Loucy (cell line): ENCODE results near the gene SMCHD1.

Experiments
- H2AFZ ChIP-seq: fragments of 200-600 bp; sonication (generic); 2 replicates; pipeline ENCODE4 v1.6.0; 2016; ENCODE audit warnings: antibody characterized with exemption, mild to moderate bottlenecking, low read length, moderate library complexity
- H3F3A ChIP-seq: fragments of 200-600 bp; 2 replicates; pipeline ENCODE4 v1.6.0; 2016; ENCODE audit warnings: antibody characterized with exemption, low read depth, mild to moderate bottlenecking
- H3K27me3 ChIP-seq: fragments of 200-600 bp; sonication (generic); 2 replicates; pipeline ENCODE4 v1.6.1; 2014; ENCODE audit warnings: low read length, mild to moderate bottlenecking; ENCODE audit not compliant: insufficient read depth, poor library complexity, severe bottlenecking
- H3K36me3 ChIP-seq: fragments of 200-600 bp; sonication (generic); 2 replicates; pipeline ENCODE4 v1.6.1; 2016; ENCODE audit warnings: low read length; ENCODE audit not compliant: insufficient read depth
- H3K4me1 ChIP-seq: fragments of 200-600 bp; sonication (generic); 2 replicates; pipeline ENCODE4 v1.5.1; 2014; ENCODE audit warnings: low read length, mild to moderate bottlenecking; ENCODE audit not compliant: insufficient read depth, poor library complexity, severe bottlenecking
- H3K4me2 ChIP-seq: fragments of 200-600 bp; sonication (generic); 2 replicates; pipeline ENCODE4 v1.6.0; 2014; ENCODE audit warnings: antibody characterized with exemption, low read length, low read depth, mild to moderate bottlenecking; ENCODE audit not compliant: poor library complexity, severe bottlenecking
- H3K4me3 ChIP-seq: fragments of 200-600 bp; sonication (generic); 2 replicates; pipeline ENCODE4 v1.5.1; 2014; ENCODE audit warnings: low read length, mild to moderate bottlenecking, mixed read lengths; ENCODE audit not compliant: poor library complexity, severe bottlenecking
- H3K79me2 ChIP-seq: fragments of 200-600 bp; sonication (generic); 2 replicates; pipeline ENCODE4 v1.6.1; 2014; ENCODE audit warnings: low read length; ENCODE audit not compliant: insufficient read depth
- H3K9ac ChIP-seq: fragments of 200-600 bp; sonication (generic); 2 replicates; pipeline ENCODE4 v1.6.0; 2014; ENCODE audit warnings: mild to moderate bottlenecking, low read depth, low read length, moderate library complexity; ENCODE audit not compliant: poor library complexity, severe bottlenecking
- H3K9me2 ChIP-seq: fragments of 200-600 bp; sonication (generic); replicated peaks from 2 replicates; pipeline ENCODE4 v1.6.1; 2016; ENCODE audit warnings: low read depth, low read length, mixed read lengths
- H3K9me3 ChIP-seq: fragments of 200-600 bp; sonication (generic); 2 replicates; pipeline ENCODE4 v1.6.1; 2014; ENCODE audit warnings: mild to moderate bottlenecking, antibody characterized with exemption, low read length, low read depth; ENCODE audit not compliant: insufficient read depth
- H4K20me1 ChIP-seq: fragments of 200-600 bp; sonication (generic); 2 replicates; pipeline ENCODE4 v1.6.0; 2014; ENCODE audit warnings: antibody characterized with exemption, low read length, mild to moderate bottlenecking; ENCODE audit not compliant: insufficient read depth, poor library complexity, severe bottlenecking
- EZH2phosphoT487 ChIP-seq: fragments of 200-600 bp; IDR thresholded peaks from 2 replicates; pipeline ENCODE4 v1.6.1; 2018; ENCODE audit warnings: antibody characterized with exemption, mild to moderate bottlenecking, moderate library complexity, borderline replicate concordance
- TF ChIP-seq, protein P1 (sequence below): fragments of 200-600 bp; sonication (generic); conservative IDR thresholded peaks from 2 replicates; pipeline ENCODE4 v1.5.1; 2014; ENCODE audit warnings: mild to moderate bottlenecking, antibody characterized with exemption, low read length

SMCHD1 gene

DNA sequence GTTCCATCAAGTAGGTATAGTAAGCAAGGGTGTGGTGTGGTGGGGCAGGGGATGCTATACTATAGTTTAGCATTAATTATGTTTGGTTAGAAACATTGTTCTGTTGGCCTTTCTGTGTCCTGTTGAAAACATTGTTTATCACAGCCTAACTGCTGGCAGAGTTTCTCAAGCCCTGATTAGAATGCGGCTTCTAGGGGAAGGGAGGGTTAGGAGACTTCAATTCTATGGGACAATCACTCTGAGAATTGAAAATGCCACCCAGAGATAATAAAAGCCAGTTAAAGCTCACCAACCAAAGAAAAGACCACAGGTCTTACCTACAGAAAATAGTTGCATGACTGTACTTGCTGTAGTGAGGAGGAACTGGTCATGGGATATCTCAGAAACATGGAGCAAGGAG, 19.9 kb upstream of the SMCHD1 start:
- H3K4me1 ChIP-seq = peaks cover 21% of the 10 kb centered on the region
- no peaks in the 10 kb centered on the region for H3K27me3 ChIP-seq
- no peaks in the 10 kb centered on the region for H3K36me3 ChIP-seq
- H3K9me2 ChIP-seq = no peaks in the 10 kb centered on the region
- H3K4me3 ChIP-seq = no peak overlapping the region
- TF ChIP-seq, protein P1, sequence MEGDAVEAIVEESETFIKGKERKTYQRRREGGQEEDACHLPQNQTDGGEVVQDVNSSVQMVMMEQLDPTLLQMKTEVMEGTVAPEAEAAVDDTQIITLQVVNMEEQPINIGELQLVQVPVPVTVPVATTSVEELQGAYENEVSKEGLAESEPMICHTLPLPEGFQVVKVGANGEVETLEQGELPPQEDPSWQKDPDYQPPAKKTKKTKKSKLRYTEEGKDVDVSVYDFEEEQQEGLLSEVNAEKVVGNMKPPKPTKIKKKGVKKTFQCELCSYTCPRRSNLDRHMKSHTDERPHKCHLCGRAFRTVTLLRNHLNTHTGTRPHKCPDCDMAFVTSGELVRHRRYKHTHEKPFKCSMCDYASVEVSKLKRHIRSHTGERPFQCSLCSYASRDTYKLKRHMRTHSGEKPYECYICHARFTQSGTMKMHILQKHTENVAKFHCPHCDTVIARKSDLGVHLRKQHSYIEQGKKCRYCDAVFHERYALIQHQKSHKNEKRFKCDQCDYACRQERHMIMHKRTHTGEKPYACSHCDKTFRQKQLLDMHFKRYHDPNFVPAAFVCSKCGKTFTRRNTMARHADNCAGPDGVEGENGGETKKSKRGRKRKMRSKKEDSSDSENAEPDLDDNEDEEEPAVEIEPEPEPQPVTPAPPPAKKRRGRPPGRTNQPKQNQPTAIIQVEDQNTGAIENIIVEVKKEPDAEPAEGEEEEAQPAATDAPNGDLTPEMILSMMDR = no peak
- no peak for TF ChIP-seq EZH2phosphoT487
- H3K9ac ChIP-seq = no peak overlapping the region
- 0 out of 2 replicates have a peak, but pooled peaks cover 3% of the 10 kb centered on the region for H3K9me3 ChIP-seq
- H2AFZ ChIP-seq = peak overlapping the region; percentile 71; the same call in 1 of the 2 replicates
- no peak overlapping the region for H3K4me2 ChIP-seq
- H4K20me1 ChIP-seq = no peaks in the 10 kb centered on the region
- peaks cover 2% of the 10 kb centered on the region; the same call in 1 of the 2 replicates for H3F3A ChIP-seq
- H3K79me2 ChIP-seq = no peaks in the 10 kb centered on the region

DNA sequence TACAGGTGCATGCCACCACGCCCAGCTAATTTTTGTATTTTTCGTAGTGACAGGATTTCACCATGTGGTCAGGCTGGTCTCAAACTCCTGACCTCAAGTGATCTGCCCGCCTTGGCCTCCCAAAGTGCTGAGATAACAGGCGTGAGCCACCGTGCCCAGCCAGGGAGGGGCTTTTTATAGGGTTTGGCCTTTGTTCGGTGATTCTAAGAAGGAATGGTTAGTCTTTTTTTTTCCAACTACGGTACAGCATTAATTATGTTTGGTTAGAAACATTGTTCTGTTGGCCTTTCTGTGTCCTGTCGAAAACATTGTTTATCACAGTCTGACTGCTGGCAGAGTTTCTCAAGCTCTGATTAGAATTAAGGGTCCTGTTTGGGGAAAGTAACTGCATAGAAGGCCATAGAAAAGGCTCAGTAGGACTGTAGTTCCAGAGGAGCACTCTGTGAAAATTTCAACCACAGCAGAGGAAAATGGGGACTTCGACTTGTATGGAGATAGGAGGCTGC, 19.3 kb upstream of the SMCHD1 start:
- Histone ChIP-seq H3K9ac (peak overlapping the region; percentile 54), H3K4me1 (peaks cover 21% of the 10 kb centered on the region), H3K4me2 (peak overlapping the region; percentile 82), H3K79me2 (no peaks in the 10 kb centered on the region), H3F3A (peaks cover 2% of the 10 kb centered on the region; the same call in 1 of the 2 replicates), H3K9me3 (0 out of 2 replicates have a peak, but pooled peaks cover 3% of the 10 kb centered on the region), H3K36me3 (no peaks in the 10 kb centered on the region), H4K20me1 (no peaks in the 10 kb centered on the region), H3K9me2 (no peaks in the 10 kb centered on the region), H3K27me3 (no peaks in the 10 kb centered on the region), H2AFZ (peak overlapping the region; percentile 71), H3K4me3 (peak overlapping the region; percentile 65)
- TF ChIP-seq EZH2phosphoT487 = no peak
- TF ChIP-seq, protein P1 = no peak

DNA sequence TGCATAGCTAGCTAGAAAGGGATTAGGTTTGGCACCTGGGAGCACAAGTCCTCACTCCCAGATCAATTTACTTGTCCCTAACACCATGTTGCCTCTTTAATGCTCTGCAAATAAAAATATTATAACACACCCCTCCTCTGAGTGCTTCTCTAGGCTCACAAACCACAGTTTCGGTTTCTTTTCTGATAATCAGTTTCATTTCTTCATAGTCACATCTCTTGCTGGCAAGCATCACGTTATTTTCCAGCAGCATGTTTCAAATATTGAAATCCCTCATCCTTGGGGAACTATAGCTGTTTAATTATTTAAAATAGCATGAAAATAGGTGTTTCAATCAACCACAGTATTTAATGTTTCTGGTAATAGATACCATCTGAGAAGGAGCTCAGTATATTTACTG, 13.9 kb upstream of the SMCHD1 start:
- Histone ChIP-seq H3K9me2 (no peaks in the 10 kb centered on the region), H2AFZ (peak overlapping the region; percentile 57; the same call in 1 of the 2 replicates), H3K79me2 (no peaks in the 10 kb centered on the region), H3K4me1 (peaks cover 17% of the 10 kb centered on the region), H4K20me1 (no peaks in the 10 kb centered on the region), H3K4me3 (peak overlapping the region; percentile 43), H3K9me3 (no peaks in the 10 kb centered on the region), H3K9ac (peak overlapping the region; percentile 27), H3K36me3 (no peaks in the 10 kb centered on the region), H3K27me3 (no peaks in the 10 kb centered on the region), H3F3A (no peaks in the 10 kb centered on the region; the same call in 1 of the 2 replicates), H3K4me2 (peak overlapping the region; percentile 50)
- TF ChIP-seq EZH2phosphoT487 = no peak
- TF ChIP-seq, protein P1 = no peak
